Measurements from ENCODE around the gene DUSP8.
"Not testable (repeated sequence)": the region's sequence is repeated elsewhere in the genome, so short reads cannot be mapped to it uniquely, and the experiment has no call there.

Gene DUSP8

GRCh38 chr11:1584661-1585370 is 12.7 kb upstream of the DUSP8 start, which contains the start of gene KRTAP5-1:
TSS of gene KRTAP5-1 (minus strand) at chr11:1585283. CDS start at chr11:1585249, 34 bp downstream.
- not testable (repeated sequence) for DNase-seq

- DNase-seq = not testable (repeated sequence)
Observed at GRCh38 chr11:1582909-1583308, 10.8 kb upstream of the DUSP8 start.

GRCh38 chr11:1581976-1582375 is 9.9 kb upstream of the DUSP8 start:
- DNase-seq = no peak

- DNase-seq = no peak
Observed at GRCh38 chr11:1576825-1577224, 4.8 kb upstream of the DUSP8 start.

- not testable (repeated sequence) for DNase-seq
Observed at GRCh38 chr11:1575756-1576155, 3.7 kb upstream of the DUSP8 start.

GRCh38 chr11:1574933-1575242 is 2.8 kb upstream of the DUSP8 start:
- no peak for DNase-seq

- DNase-seq = peak; percentile 45
Observed at GRCh38 chr11:1574238-1574932, 2.3 kb upstream of the DUSP8 start.

- DNase-seq = peak; percentile 53
Observed at GRCh38 chr11:1573903-1574237, 1.8 kb upstream of the DUSP8 start.

- DNase-seq = no peak
Observed at GRCh38 chr11:1573077-1573902, 1.2 kb upstream of the DUSP8 start.

GRCh38 chr11:1571760-1572196 is 293 bp downstream of the DUSP8 start:
- no peak for DNase-seq

- DNase-seq = no peak
Observed at GRCh38 chr11:1570896-1571759, 943 bp downstream of the DUSP8 start.

GRCh38 chr11:1570531-1570895 is 1.6 kb downstream of the DUSP8 start:
- no peak for DNase-seq

GRCh38 chr11:1570001-1570453 is 2.0 kb downstream of the DUSP8 start:
- no peak for DNase-seq

GRCh38 chr11:1569251-1569780 is 2.8 kb downstream of the DUSP8 start:
- no peak for DNase-seq

- no peak for DNase-seq
Observed at GRCh38 chr11:1568441-1568911, 3.6 kb downstream of the DUSP8 start.

GRCh38 chr11:1567721-1568100 is 4.4 kb downstream of the DUSP8 start:
- DNase-seq = no peak

GRCh38 chr11:1567052-1567720 is 4.9 kb downstream of the DUSP8 start:
- no peak for DNase-seq

- no peak for DNase-seq
Observed at GRCh38 chr11:1566381-1567051, 5.6 kb downstream of the DUSP8 start.

- no peak for DNase-seq
Observed at GRCh38 chr11:1565904-1566247, 6.2 kb downstream of the DUSP8 start.

GRCh38 chr11:1565173-1565903 is 6.7 kb downstream of the DUSP8 start:
- no peak for DNase-seq
